Brain microvascular endothelial cell (primary cell): ENCODE results near the gene MDM2.

ENCODE experiments used
- DNase-seq: peaks from one replicate; pipeline ENCODE4 v3.0.0-alpha.2; 2020
- H3K27ac ChIP-seq: fragments of 250-450 bp; sonication (Bioruptor Pico); 2 replicates; pipeline ENCODE4 v1.5.1; 2020; ENCODE audit warnings: mild to moderate bottlenecking, moderate library complexity
- H3K27me3 ChIP-seq: fragments of 250-450 bp; sonication (Bioruptor Pico); replicated peaks from 2 replicates; pipeline ENCODE4 v1.5.1; 2020; ENCODE audit warnings: mild to moderate bottlenecking
- H3K36me3 ChIP-seq: fragments of 250-450 bp; sonication (Bioruptor Pico); replicated peaks from 2 replicates; pipeline ENCODE4 v1.5.1; 2020; ENCODE audit warnings: mild to moderate bottlenecking
- H3K4me3 ChIP-seq: 2 replicates; pipeline ENCODE4 v1.5.1; 2011; ENCODE audit warnings: low read depth, mild to moderate bottlenecking, control low read depth, low read length, moderate library complexity
- in situ Hi-C: cut with HindIII; loops from 2 replicates; pipeline ENCODE4 v1.10.0; 2017; ENCODE audit warnings: low sequenced_read_pairs, low pct_ligation_motif_present
- TF ChIP-seq, protein P1 (sequence below): IDR thresholded peaks from 2 replicates; pipeline ENCODE4 v1.5.1; 2011; ENCODE audit warnings: low read depth, mild to moderate bottlenecking, moderate library complexity, low read length, control low read depth, inconsistent platforms; ENCODE audit errors: missing control alignments

MDM2 gene

DNA sequence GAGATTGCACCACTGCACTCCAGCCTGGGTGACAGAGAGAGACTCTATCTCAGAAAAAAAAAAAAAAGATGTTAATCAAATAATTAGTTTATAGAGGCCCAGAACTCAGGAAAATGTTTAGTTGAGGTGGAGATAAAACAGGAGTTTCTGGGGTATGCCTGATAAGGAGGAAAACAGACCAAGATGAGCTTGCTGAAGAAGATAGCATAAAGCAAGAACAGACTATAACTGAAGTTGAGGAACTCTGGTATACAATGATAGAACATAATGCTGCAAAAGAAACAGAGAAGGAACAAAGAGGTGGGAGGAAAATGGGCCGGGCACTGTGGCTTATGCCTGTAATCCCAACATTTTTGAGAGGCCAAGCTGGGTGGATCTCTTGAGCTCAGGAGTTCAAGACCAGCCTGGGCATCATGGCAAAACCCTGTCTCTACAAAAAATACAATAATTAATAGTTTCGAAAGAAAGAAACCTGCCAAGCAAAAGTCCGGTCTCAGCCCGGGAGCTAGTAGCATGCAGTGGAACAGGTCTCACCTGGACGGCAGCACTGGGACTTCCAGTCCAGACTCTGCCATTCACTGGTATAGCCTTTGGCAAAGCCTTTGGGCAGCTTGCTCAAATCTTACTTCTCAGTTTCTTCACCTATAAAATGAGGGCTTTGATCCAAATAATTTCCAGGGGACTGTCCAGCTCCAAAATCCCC is 36.6 kb upstream of the MDM2 start:
- Histone ChIP-seq H3K36me3 (peaks cover 2% of the 10 kb centered on the region), H3K27ac (no peak overlapping the region), H3K27me3 (no peaks in the 10 kb centered on the region), H3K4me3 (no peak overlapping the region)
- in situ Hi-C loops, result no loop called here
- DNase-seq, result no peak
- TF ChIP-seq, protein P1, sequence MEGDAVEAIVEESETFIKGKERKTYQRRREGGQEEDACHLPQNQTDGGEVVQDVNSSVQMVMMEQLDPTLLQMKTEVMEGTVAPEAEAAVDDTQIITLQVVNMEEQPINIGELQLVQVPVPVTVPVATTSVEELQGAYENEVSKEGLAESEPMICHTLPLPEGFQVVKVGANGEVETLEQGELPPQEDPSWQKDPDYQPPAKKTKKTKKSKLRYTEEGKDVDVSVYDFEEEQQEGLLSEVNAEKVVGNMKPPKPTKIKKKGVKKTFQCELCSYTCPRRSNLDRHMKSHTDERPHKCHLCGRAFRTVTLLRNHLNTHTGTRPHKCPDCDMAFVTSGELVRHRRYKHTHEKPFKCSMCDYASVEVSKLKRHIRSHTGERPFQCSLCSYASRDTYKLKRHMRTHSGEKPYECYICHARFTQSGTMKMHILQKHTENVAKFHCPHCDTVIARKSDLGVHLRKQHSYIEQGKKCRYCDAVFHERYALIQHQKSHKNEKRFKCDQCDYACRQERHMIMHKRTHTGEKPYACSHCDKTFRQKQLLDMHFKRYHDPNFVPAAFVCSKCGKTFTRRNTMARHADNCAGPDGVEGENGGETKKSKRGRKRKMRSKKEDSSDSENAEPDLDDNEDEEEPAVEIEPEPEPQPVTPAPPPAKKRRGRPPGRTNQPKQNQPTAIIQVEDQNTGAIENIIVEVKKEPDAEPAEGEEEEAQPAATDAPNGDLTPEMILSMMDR, result no peak

DNA sequence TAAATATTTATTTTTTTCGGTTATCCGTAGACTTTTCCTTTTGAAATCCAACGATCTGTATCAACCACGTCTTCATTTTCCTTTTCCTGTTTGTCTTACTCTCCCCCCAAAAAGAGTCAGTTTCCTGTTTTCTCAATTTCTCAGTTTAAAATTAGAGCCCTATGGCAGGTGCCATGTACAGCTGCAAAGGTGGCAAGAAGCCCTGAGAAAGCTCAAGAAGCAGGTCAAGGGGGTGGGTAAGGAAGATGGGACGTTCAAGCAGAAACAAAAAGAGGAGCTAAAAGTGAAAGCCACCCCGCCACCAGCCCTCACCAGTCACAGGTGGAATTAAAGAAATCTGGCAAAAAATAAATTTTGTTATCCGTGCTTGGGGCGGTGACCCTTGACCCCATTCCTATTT is 35.3 kb upstream of the MDM2 start:
- Histone ChIP-seq H3K36me3 (no peaks in the 10 kb centered on the region), H3K27me3 (no peaks in the 10 kb centered on the region), H3K27ac (no peak overlapping the region), H3K4me3 (no peak overlapping the region)
- TF ChIP-seq, protein P1, result no peak
- DNase-seq, result no peak
- in situ Hi-C loops, result no loop called here

DNA sequence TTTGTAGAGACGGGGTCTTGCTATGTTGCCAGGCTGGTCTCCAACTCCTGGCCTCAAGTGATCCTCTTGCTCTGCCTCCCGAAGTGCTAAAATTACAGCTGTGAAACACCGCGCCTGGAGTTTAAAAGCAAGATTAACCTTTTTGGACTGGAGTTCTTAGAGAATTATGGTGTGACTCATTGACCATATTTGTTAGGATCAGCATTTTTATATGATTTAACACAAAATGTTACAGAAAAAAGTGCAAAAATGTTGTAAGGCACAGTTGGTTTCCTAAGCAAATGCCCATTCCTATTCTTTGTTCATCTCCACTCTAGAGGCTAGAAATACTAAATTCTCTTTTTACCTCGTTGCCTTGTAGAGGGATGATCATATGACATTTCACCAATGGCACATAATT is 34.4 kb upstream of the MDM2 start:
- Histone ChIP-seq H3K36me3 (no peaks in the 10 kb centered on the region), H3K27me3 (no peaks in the 10 kb centered on the region), H3K27ac (no peak overlapping the region), H3K4me3 (no peak overlapping the region)
- no peak for DNase-seq
- TF ChIP-seq, protein P1, result no peak
- in situ Hi-C loops, result no loop called here

GRCh38 chr12:68775121-68775630 is 32.8 kb upstream of the MDM2 start:
- no peak for DNase-seq
- H3K36me3 ChIP-seq, result no peaks in the 10 kb centered on the region
- H3K4me3 ChIP-seq, result no peak overlapping the region
- in situ Hi-C loops, result no loop called here
- H3K27ac ChIP-seq, result no peak overlapping the region
- TF ChIP-seq, protein P1, result no peak
- H3K27me3 ChIP-seq, result no peaks in the 10 kb centered on the region

GRCh38 chr12:68776976-68777610 is 30.9 kb upstream of the MDM2 start:
- Histone ChIP-seq H3K27ac (no peak overlapping the region), H3K4me3 (no peak overlapping the region), H3K36me3 (no peaks in the 10 kb centered on the region), H3K27me3 (no peaks in the 10 kb centered on the region)
- in situ Hi-C loops, result no loop called here
- DNase-seq, result no peak
- TF ChIP-seq, protein P1, result no peak
